ENCODE results near the gene MPP7.

DNA sequence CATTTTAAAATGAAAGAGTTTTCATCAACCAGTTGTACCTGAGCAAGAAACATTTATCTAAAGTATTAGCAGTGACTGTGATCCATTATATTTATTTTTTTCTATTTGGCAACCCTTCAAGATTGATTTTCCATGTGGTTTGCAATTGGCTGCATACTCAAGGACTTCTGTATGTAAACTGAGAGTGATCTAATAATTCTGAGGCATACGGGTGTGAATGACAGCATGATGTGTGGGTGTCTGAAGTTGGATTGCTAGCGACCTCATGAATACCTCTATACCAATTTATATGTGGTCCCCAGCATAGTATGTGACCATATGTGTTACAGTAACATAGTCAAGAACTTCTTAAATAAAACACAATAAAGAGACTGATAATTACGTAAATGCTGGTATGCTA is 8.2 kb upstream of the MPP7 start:
- no peak for TF ChIP-seq CTCF (IDR thresholded peaks at IDR 0.05)
- TF ChIP-seq EP300 (IDR thresholded peaks at IDR 0.05), result no peak
- TF ChIP-seq POLR2AphosphoS5 (IDR thresholded peaks at IDR 0.05), result no peak
- TF ChIP-seq POLR2A (IDR thresholded peaks at IDR 0.05), result no peak
